Stimulated activated effector memory CD8-positive, alpha-beta T cell treated with anti-CD3 and anti-CD28 coated beads, Interleukin-12 subunit alpha, Interleukin-12 subunit beta, amount 100 ng/mL, for 72 hours (primary cell): ENCODE results near the gene MRPL4.
"Not testable (repeated sequence)": the region's sequence is repeated elsewhere in the genome, so short reads cannot be mapped to it uniquely, and the experiment has no call there.

Experiments used
- ATAC-seq: fragments of 150-1000 bp; cut with Tn5 transposase; 2 replicates; pipeline ENCODE4 v1.10.0; 2021
- DNase-seq, 2 donors: peaks; one replicate each; pipeline ENCODE4 v3.0.0; 2021 to 2022; ENCODE audit warnings: low spot score in 2 of 2
- H3K27ac Mint-ChIP-seq: one replicate; pipeline ENCODE4 v1.8.0; 2022; ENCODE audit warnings: mild to moderate bottlenecking, mixed read lengths
- H3K36me3 Mint-ChIP-seq: one replicate; pipeline ENCODE4 v1.8.0; 2022; ENCODE audit warnings: mild to moderate bottlenecking, mixed read lengths
- H3K4me1 Mint-ChIP-seq: one replicate; pipeline ENCODE4 v1.8.0; 2022; ENCODE audit warnings: mixed read lengths
- H3K4me3 Mint-ChIP-seq: one replicate; pipeline ENCODE4 v1.8.0; 2022; ENCODE audit warnings: mild to moderate bottlenecking, mixed read lengths
- H3K9me3 Mint-ChIP-seq: one replicate; pipeline ENCODE4 v1.8.0; 2022; ENCODE audit warnings: mixed read lengths

MRPL4 gene

GRCh38 chr19:10226021-10226375 is 26.0 kb upstream of the MRPL4 start:
- H3K27ac Mint-ChIP-seq, result peak overlapping the region; percentile 29
- peaks cover 22% of the 10 kb centered on the region for H3K4me1 Mint-ChIP-seq
- H3K9me3 Mint-ChIP-seq, result no peaks in the 10 kb centered on the region
- no peak overlapping the region for H3K4me3 Mint-ChIP-seq
- H3K36me3 Mint-ChIP-seq, result peaks cover 27% of the 10 kb centered on the region
- no peak for DNase-seq
- ATAC-seq, result no peak

- ATAC-seq (no peak), DNase-seq (no peak)
- H3K4me1 Mint-ChIP-seq, result peaks cover 22% of the 10 kb centered on the region
- H3K4me3 Mint-ChIP-seq, result no peak overlapping the region
- H3K27ac Mint-ChIP-seq, result peak overlapping the region; percentile 29
- H3K9me3 Mint-ChIP-seq, result no peaks in the 10 kb centered on the region
- H3K36me3 Mint-ChIP-seq, result peaks cover 27% of the 10 kb centered on the region
Observed at GRCh38 chr19:10226376-10227025, 25.5 kb upstream of the MRPL4 start.

GRCh38 chr19:10227026-10227971 is 24.7 kb upstream of the MRPL4 start:
- no peak for ATAC-seq
- Mint-ChIP-seq H3K9me3 (no peaks in the 10 kb centered on the region), H3K36me3 (peaks cover 23% of the 10 kb centered on the region), H3K4me3 (no peak overlapping the region), H3K4me1 (peaks cover 22% of the 10 kb centered on the region), H3K27ac (no peak overlapping the region)
- no peak for DNase-seq

- DNase-seq (no peak), ATAC-seq (no peak)
- no peak overlapping the region for H3K4me3 Mint-ChIP-seq
- no peaks in the 10 kb centered on the region for H3K9me3 Mint-ChIP-seq
- H3K36me3 Mint-ChIP-seq, result peaks cover 12% of the 10 kb centered on the region
- H3K4me1 Mint-ChIP-seq, result peaks cover 22% of the 10 kb centered on the region
- H3K27ac Mint-ChIP-seq, result peak overlapping the region; percentile 78
Observed at GRCh38 chr19:10228393-10228792, 23.6 kb upstream of the MRPL4 start.

GRCh38 chr19:10228920-10229319 is 23.1 kb upstream of the MRPL4 start:
- Mint-ChIP-seq H3K27ac (peak overlapping the region; percentile 78), H3K4me1 (peaks cover 21% of the 10 kb centered on the region), H3K9me3 (no peaks in the 10 kb centered on the region), H3K4me3 (peak overlapping the region; percentile 83), H3K36me3 (peaks cover 7% of the 10 kb centered on the region)
- peak in 1 of 2 donors; percentile 60 for DNase-seq
- ATAC-seq, result no peak

- peak; percentile 31 to 68 for DNase-seq
- H3K4me1 Mint-ChIP-seq, result peaks cover 17% of the 10 kb centered on the region
- peak; percentile 82 for ATAC-seq
- H3K27ac Mint-ChIP-seq, result peak overlapping the region; percentile 78
- no peaks in the 10 kb centered on the region for H3K9me3 Mint-ChIP-seq
- peak overlapping the region; percentile 83 for H3K4me3 Mint-ChIP-seq
- H3K36me3 Mint-ChIP-seq, result no peaks in the 10 kb centered on the region
Observed at GRCh38 chr19:10230173-10230860, 21.7 kb upstream of the MRPL4 start.

GRCh38 chr19:10230861-10231611 is 21.0 kb upstream of the MRPL4 start, which contains the start of gene S1PR2:
S1PR2 (minus strand) TSS chr19:10231331; CDS start chr19:10224905, 6,426 bp downstream.
- H3K36me3 Mint-ChIP-seq, result peaks cover 1% of the 10 kb centered on the region
- ATAC-seq (peak; percentile 71), DNase-seq (peak; percentile 58 to 88)
- no peaks in the 10 kb centered on the region for H3K9me3 Mint-ChIP-seq
- peak within 1 kb of the TSS; percentile 83 for H3K4me3 Mint-ChIP-seq
- peaks cover 20% of the 10 kb centered on the region for H3K4me1 Mint-ChIP-seq
- H3K27ac Mint-ChIP-seq, result peak within 1 kb of the TSS; percentile 78

GRCh38 chr19:10231612-10232228 is 20.3 kb upstream of the MRPL4 start:
- peaks cover 6% of the 10 kb centered on the region for H3K36me3 Mint-ChIP-seq
- no peak for ATAC-seq
- DNase-seq, result no peak
- peak overlapping the region; percentile 83 for H3K4me3 Mint-ChIP-seq
- H3K27ac Mint-ChIP-seq, result peak overlapping the region; percentile 14
- H3K4me1 Mint-ChIP-seq, result peaks cover 26% of the 10 kb centered on the region
- no peaks in the 10 kb centered on the region for H3K9me3 Mint-ChIP-seq

GRCh38 chr19:10233946-10234345 is 18.1 kb upstream of the MRPL4 start:
- H3K9me3 Mint-ChIP-seq, result no peaks in the 10 kb centered on the region
- no peak overlapping the region for H3K4me3 Mint-ChIP-seq

GRCh38 chr19:10235003-10235402 is 17.0 kb upstream of the MRPL4 start:
- ATAC-seq (no peak), DNase-seq (no peak)
- Mint-ChIP-seq H3K27ac (peak overlapping the region; percentile 98), H3K4me1 (peaks cover 23% of the 10 kb centered on the region), H3K36me3 (peaks cover 12% of the 10 kb centered on the region), H3K9me3 (no peaks in the 10 kb centered on the region), H3K4me3 (peak overlapping the region; percentile 91)

More at GRCh38 chr19:10233946-10234345, 18.1 kb upstream of the MRPL4 start:
- Mint-ChIP-seq H3K4me1 (peaks cover 32% of the 10 kb centered on the region), H3K36me3 (peaks cover 10% of the 10 kb centered on the region), H3K27ac (no peak overlapping the region)
- no peak for DNase-seq
- no peak for ATAC-seq

- Mint-ChIP-seq H3K27ac (peak overlapping the region; percentile 98), H3K4me1 (peaks cover 23% of the 10 kb centered on the region), H3K4me3 (peak overlapping the region; percentile 91), H3K36me3 (peaks cover 12% of the 10 kb centered on the region)
- not testable (repeated sequence) for H3K9me3 Mint-ChIP-seq, ATAC-seq, DNase-seq
Observed at GRCh38 chr19:10235409-10235808, 16.6 kb upstream of the MRPL4 start.

GRCh38 chr19:10237702-10238101 is 14.3 kb upstream of the MRPL4 start:
- peak overlapping the region; percentile 82 for H3K27ac Mint-ChIP-seq
- peaks cover 23% of the 10 kb centered on the region for H3K4me1 Mint-ChIP-seq
- peak overlapping the region; percentile 35 for H3K4me3 Mint-ChIP-seq
- DNase-seq (no peak), ATAC-seq (no peak)
- no peaks in the 10 kb centered on the region for H3K9me3 Mint-ChIP-seq
- H3K36me3 Mint-ChIP-seq, result peaks cover 12% of the 10 kb centered on the region

- DNase-seq, result no peak
Observed at GRCh38 chr19:10238172-10238783, 13.7 kb upstream of the MRPL4 start.

More at GRCh38 chr19:10238172-10238783, 13.7 kb upstream of the MRPL4 start:
- Mint-ChIP-seq H3K9me3 (no peaks in the 10 kb centered on the region), H3K36me3 (peaks cover 12% of the 10 kb centered on the region), H3K4me1 (peaks cover 23% of the 10 kb centered on the region), H3K27ac (peak overlapping the region; percentile 82), H3K4me3 (peak overlapping the region; percentile 35)
- peak; percentile 46 for ATAC-seq
